OCI-LY1 (cell line): ENCODE measurements around the gene GNAS-AS1.

ENCODE experiments used
- CTCF ChIP-seq: fragments of 200-600 bp; sonication (generic), shearing (Covaris generic); IDR thresholded peaks from 2 replicates; pipeline ENCODE4 v1.5.1; 2017; ENCODE audit warnings: mild to moderate bottlenecking, antibody characterized with exemption, low read length, moderate library complexity, mixed read lengths
- EZH2 ChIP-seq: fragments of 200-600 bp; sonication (generic), shearing (Covaris generic); IDR thresholded peaks from 2 replicates; pipeline ENCODE4 v1.8.0; 2017; ENCODE audit warnings: borderline replicate concordance, mixed run types, mild to moderate bottlenecking, antibody characterized with exemption, low read length, moderate library complexity, mixed read lengths

- TF ChIP-seq CTCF = no peak
- TF ChIP-seq EZH2 = no peak
These were observed 19.0 kb upstream of the GNAS-AS1 start for GRCh38 chr20:58869662-58870227.
